Lower leg skin (tissue), 4 donors: ENCODE data around the gene KRT79. TPM values are rescaled to one million over a fixed set of nuclear protein-coding genes. Genes with fewer than 3 reads are reported as not detected.

Experiments used
- DNase-seq, 2 donors: peaks; one replicate each; pipeline ENCODE4 v3.0.0-alpha.2; 2019; ENCODE audit warnings: low spot score in 2 of 2
- H3K4me3 ChIP-seq: fragments of 200-600 bp; sonication (generic); 2 replicates; pipeline ENCODE4 v1.5.1; 2017; ENCODE audit warnings: mild to moderate bottlenecking, low read depth; ENCODE audit not compliant: poor library complexity, severe bottlenecking
- POLR2A ChIP-seq, 2 donors: fragments of 450-650 bp; IDR thresholded peaks; one replicate each; pipeline ENCODE4 v1.6.1; 2016 to 2017; ENCODE audit warnings: antibody characterized with exemption in 2 of 2, mild to moderate bottlenecking in 1 of 2, moderate library complexity in 1 of 2
- WGBS, 2 donors: methylation state at CpG; one replicate each; pipeline ENCODE4 v1.1.5; 2018; 5-methylcytosine and 5-hydroxymethylcytosine counted together
- intact Hi-C: fragments of 100-400 bp; cut with DNase I; formaldehyde crosslinking; loops from one replicate; pipeline ENCODE4 v1.15.0; 2023; ENCODE audit warnings: low total_unique reads
- total RNA-seq, 4 donors: library from RNA; depleted of rRNA; stranded (reverse); fragments of >200 nt; gene quantifications; one replicate each; pipeline ENCODE4 v1.1.0, GENCODE V29; 2016
- TF ChIP-seq, protein P1 (sequence below), 3 donors: fragments of 450-650 bp; IDR thresholded peaks; one replicate each; pipeline ENCODE4 v1.5.1; 2016; ENCODE audit warnings: antibody characterized with exemption in 3 of 3, mild to moderate bottlenecking in 3 of 3, moderate library complexity in 2 of 3

The KRT79 gene
- total RNA-seq, 4 donors from 2014 or later: 8.5 to 259 (median 78.2) TPM

DNA sequence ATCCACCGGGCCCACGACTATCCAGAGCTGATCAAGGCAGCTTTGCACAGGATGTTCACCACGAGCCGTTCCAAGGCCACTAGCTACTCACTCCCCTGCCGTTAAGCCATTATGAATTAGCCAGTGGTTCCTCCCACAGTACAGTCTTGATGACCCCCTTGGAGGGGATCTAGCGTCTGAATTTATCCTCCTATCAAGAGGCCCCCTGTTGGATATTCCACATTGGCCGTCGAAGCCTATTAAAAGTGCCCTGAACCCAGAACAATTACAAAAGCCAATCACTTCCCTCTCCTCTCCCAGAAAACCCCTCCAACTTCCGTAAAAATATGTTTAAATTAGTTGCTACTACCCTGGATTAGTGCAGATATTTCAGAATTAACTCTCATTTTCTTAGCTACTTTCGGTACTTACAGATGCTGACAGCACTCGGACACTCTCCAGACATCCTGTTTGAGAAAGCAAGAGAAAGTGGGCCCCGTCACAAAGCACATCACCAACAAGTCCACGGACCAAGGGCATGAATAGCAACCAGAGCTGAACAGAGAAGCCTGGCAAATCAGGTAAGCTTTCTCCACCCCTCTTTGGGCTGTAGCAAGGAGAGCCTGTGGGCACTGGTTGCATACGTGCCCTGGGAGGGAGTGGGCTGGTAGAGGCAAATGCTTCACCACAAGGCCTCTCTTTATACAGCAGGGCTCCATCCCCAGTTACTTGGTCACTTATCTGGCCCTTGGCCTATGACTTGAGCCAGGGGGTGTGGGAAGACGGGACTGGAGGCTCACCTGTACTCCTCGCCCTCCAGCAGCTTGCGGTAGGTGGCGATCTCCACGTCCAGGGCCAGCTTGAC, 43.5 kb downstream of the KRT79 start:
- DNase-seq: no peak
- no peak for TF ChIP-seq POLR2A (IDR thresholded peaks at IDR 0.05)
- TF ChIP-seq, protein P1, sequence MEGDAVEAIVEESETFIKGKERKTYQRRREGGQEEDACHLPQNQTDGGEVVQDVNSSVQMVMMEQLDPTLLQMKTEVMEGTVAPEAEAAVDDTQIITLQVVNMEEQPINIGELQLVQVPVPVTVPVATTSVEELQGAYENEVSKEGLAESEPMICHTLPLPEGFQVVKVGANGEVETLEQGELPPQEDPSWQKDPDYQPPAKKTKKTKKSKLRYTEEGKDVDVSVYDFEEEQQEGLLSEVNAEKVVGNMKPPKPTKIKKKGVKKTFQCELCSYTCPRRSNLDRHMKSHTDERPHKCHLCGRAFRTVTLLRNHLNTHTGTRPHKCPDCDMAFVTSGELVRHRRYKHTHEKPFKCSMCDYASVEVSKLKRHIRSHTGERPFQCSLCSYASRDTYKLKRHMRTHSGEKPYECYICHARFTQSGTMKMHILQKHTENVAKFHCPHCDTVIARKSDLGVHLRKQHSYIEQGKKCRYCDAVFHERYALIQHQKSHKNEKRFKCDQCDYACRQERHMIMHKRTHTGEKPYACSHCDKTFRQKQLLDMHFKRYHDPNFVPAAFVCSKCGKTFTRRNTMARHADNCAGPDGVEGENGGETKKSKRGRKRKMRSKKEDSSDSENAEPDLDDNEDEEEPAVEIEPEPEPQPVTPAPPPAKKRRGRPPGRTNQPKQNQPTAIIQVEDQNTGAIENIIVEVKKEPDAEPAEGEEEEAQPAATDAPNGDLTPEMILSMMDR (IDR thresholded peaks at IDR 0.05): no peak
- intact Hi-C loops: no loop called here
- no peak overlapping the region for H3K4me3 ChIP-seq
- WGBS, 2 donors: 75% methylated on average over 19 of the region's 19 CpGs

DNA sequence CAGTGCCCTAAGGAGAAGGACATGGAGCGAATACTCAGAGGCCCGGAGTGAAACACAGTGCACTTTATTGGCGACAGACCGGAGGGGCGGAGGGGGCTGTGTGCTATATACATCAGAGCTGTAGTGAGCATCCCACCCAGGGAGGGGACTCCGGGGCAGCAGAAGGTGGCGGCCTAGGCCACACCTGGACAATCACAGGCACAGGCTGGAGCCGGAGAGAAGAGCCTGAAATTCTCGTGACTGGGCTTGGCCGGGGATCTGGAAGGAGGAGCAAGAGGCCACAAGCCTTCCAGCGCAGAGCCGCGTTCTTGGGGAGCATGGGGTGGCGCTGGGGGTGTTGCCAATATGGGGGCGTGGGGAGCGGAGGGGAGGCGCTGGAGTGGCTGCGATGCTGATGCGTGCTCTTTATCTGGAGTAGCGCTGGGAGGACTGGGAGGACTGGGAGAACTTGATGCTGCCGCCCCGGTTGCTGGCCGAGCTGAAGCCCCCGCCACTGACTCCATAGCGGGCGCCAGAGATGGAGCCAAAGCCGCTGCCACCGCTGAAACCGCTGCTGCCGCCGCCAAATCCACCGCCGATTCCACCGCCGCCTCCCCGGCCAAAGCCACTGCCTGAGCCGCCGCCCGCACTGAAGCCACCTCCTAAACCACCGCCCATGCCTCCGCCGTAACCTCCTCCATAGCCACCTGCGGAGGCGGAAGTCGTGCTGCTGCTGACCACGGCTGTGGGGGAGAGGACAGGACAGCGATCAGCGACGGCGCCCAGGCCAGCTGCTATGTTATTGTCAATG, 44.3 kb downstream of the KRT79 start:
- WGBS, 2 donors: 23 to 45% methylated on average over 46 to 49 of the region's 50 CpGs
- no peak overlapping the region for H3K4me3 ChIP-seq
- DNase-seq: no peak
- TF ChIP-seq, protein P1 (IDR thresholded peaks at IDR 0.05): no peak
- no peak for TF ChIP-seq POLR2A (IDR thresholded peaks at IDR 0.05)
- intact Hi-C loops: no loop called here

DNA sequence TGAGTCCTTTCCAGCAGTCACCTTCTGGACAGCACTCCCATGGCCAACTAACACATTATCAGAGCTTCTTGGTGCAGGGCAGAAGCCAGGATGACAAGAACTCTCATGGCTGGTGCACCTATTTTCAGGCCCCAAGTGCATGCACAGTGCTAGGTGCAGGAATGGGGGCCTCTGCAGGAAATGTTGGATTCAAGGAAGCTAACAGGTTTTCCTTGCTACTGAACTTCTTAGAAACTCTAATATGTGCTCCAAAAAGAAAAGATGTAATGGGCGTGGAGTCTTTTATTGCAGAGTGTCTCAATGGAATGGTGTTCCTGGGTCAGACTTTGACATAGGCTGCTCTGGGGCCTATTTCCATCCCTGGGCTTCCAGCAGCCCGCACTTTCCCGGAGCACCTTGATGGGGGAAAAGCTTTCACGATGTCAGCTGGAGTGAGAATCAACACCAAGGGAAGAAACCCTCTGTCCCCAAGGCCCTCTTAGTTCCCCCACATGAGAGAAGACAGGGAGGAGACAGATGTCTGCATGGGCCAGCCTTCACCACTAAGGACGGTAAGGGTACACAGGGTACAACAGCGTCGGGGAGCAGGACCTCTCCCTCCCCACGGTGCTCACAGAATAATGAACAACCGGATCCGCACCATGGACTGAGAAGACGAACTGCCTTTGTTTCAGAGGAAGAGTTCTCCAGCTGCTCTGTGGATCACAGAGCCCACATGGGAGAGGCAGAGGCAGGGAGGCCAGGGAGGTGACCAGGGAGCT, 45.1 kb downstream of the KRT79 start:
- no peak overlapping the region for H3K4me3 ChIP-seq
- no peak for TF ChIP-seq POLR2A (IDR thresholded peaks at IDR 0.05)
- TF ChIP-seq, protein P1 (IDR thresholded peaks at IDR 0.05): no peak
- no peak for DNase-seq
- intact Hi-C loops: no loop called here
- WGBS, 2 donors: 95% methylated on average over 11 of the region's 11 CpGs

DNA sequence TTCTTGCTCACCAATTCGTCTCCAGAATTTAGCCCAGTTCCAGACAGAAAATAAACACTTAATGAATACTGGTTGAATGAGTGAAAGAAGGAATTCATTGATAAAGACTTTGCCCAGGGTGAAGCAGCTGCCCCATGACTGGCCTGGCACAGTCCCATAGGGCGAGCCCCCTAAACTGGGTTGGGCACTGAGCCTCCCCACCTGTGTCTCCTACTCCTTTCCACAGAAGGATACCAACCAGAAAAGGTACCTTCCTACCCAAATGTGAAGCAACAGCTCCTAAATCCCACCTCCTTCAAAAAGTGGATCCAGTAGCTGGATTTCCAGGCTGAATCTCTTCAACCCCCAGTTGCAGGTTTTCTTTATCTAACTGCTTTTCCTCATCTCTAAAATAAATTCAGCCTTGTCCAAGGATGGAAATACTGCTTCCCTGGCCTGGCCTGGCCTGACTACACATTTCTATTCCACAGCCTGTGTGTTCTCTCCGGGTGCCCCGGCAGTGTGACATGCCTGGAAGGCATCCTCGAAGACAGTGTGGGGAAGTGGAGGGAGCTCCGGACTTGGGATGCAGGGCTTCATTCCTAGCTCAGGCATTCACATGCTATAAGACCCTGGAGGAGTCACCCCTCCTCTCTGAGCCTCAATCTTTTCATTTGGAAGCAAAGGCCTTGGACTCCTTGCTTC, 45.8 kb downstream of the KRT79 start:
- peak in 1 of 2 donors; percentile 60 for DNase-seq
- no peak for TF ChIP-seq POLR2A (IDR thresholded peaks at IDR 0.05)
- TF ChIP-seq, protein P1 (IDR thresholded peaks at IDR 0.05): no peak
- intact Hi-C loops: no loop called here
- H3K4me3 ChIP-seq: no peak overlapping the region
- WGBS, 2 donors: 77 to 88% methylated on average over 6 of the region's 6 CpGs
